ENCODE results near the gene ITGB4. TPM values are rescaled to one million over a fixed set of nuclear protein-coding genes. Genes with fewer than 3 reads are reported as not detected.

ITGB4 gene
- total RNA-seq (2022; extraction: Qiagen RNA extraction) = 97.0 to 133 TPM (median 117 TPM) in 5 replicates

DNA sequence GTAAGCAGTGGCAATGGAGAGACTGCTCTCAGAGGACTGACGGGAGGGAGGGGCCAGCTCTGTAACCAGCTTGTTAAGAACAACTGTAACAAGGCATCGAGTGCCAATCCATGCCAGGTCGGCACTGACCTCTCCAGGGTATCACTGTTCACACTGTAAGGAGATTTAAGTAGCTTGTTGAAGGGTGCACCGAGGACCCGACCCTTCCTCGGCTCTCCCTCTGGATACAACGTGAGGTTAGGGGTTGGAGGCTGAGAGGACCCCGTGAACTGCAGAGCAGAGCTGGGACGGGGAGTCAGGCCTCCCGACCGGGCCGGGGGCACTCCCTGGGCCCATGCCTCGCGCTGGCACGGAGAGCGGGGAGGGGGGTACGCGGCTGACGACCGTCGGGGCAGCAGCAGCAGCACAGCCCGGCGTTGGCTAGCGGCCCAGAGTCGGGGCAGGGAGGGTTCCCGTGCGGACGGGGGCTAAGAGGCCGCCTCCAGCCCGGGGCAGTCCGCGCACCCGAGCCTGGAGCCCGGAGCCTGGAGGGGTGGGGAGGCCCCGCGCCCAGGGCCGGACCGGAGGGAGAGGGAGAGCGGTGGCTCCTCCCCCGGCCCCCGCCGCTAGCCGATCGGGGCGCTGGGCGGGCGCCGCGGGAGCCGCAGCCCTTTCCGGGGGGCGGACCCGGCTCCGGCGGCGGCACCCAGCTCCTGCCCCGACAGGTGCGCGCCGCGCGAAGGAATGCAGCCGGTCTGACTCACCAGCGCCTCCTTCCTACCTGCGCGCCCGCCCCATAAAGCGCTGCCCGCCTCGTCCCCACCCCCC, at the start of gene ITGB4:
ITGB4 (plus strand) TSS at position 804 of the 807 bp plus-strand sequence. CDS start 3,245 bp downstream, outside the sequence.

DNA sequence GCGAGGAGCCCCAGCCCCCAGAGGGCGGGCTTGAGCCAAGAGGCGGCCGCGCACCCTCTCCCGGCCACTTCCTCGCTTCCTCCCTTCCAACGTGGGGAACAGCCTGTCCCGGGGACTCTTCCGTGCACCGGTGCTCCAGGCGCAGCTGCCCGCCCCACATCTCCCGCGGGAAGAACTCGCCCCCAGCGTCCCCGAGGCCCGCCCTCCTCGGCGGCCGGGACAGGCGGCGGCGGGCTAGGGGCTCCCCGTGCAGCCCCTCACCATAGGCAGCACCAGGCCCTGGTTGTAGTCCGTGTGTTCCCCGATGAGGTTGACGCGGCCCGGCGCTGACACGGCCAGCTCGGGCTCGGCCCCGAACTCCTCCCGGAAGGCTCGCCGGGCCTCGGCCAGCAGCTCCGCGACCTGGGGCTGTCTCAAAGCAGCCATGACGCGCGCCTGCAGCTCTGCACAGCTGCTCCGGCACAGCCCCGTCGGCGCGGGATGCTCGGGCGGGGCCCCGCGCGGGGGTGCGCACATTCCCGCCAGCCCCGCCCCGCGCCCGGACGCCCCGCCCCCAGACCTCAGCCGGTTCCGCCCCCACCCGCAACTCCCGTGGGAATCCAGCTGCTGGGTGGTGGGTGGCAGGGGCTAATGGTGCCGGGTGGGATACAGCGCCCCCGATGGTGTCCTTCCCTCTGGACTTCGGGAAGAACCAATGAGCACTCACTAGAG, 43.6 kb downstream of the ITGB4 start, which contains the start of gene GALK1:
GALK1 (minus strand) TSS at position 482 of the 711 bp plus-strand sequence; CDS start at position 426, 56 bp downstream.

DNA sequence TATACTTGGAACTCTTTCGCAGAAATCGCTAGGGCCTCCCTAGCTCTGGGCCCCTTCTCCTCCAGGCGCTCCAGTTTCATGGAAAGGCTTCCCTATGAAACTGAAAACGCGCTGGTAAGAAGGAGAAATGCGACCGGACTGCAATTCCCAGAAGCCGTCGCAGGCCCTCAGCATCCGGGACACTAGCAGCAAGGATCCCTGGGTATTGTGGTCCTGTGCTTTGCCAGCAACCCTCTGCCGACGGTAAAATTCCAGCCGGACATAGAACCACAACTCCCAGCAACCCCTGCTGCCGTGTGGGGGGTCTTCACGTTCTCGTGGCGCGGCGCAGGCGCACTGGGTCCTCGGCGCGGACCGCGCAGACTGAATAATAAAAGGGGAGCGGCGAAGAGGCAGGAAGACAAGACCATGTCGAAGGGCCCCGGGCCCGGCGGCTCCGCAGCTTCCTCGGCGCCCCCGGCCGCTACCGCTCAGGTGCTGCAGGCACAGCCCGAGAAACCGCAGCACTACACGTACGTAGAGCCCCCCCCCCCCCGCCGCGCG, 63.3 kb downstream of the ITGB4 start, which contains the start of gene UNK:
UNK (plus strand) TSS at position 334 of the 543 bp plus-strand sequence; CDS start at position 409, 75 bp downstream.

Other genes with a start within 250 kb of the ITGB4 start
- 8.1 to 13.8 TPM (median 10.4 TPM) in 5 replicates for gene CASKIN2, start 205.9 kb upstream of the ITGB4 start, total RNA-seq (2022; extraction: Qiagen RNA extraction)
- 25.9 to 44.4 TPM (median 42.7 TPM) in 5 replicates for gene TSEN54, start 204.9 kb upstream of the ITGB4 start, total RNA-seq (2022; extraction: Qiagen RNA extraction)
- gene LLGL2, start 195.8 kb upstream of the ITGB4 start, total RNA-seq (2022; extraction: Qiagen RNA extraction) = 19.3 to 34.5 TPM (median 33.6 TPM) in 5 replicates
- 28.6 to 53.5 TPM (median 47.2 TPM) in 5 replicates for gene MYO15B, start 133.7 kb upstream of the ITGB4 start, total RNA-seq (2022; extraction: Qiagen RNA extraction)
- 0.76 to 1.1 TPM (median 1.0 TPM) in 5 replicates for gene SMIM5, start 88.0 kb upstream of the ITGB4 start, total RNA-seq (2022; extraction: Qiagen RNA extraction)
- gene RECQL5, start 54.3 kb upstream of the ITGB4 start, total RNA-seq (2022; extraction: Qiagen RNA extraction) = 21.4 to 31.4 TPM (median 25.5 TPM) in 5 replicates
- 124 to 150 TPM (median 132 TPM) in 5 replicates for gene SAP30BP, start 54.1 kb upstream of the ITGB4 start, total RNA-seq (2022; extraction: Qiagen RNA extraction)
- 55.4 to 89.1 TPM (median 82.7 TPM) in 5 replicates for gene GALK1, start 43.7 kb downstream of the ITGB4 start, total RNA-seq (2022; extraction: Qiagen RNA extraction)
- gene UNK, start 63.3 kb downstream of the ITGB4 start, total RNA-seq (2022; extraction: Qiagen RNA extraction) = 25.1 to 31.3 TPM (median 28.1 TPM) in 5 replicates
- 4.8 to 7.3 TPM (median 5.8 TPM) in 5 replicates for gene UNC13D, start 122.9 kb downstream of the ITGB4 start, total RNA-seq (2022; extraction: Qiagen RNA extraction)
- 83.2 to 92.6 TPM (median 88.1 TPM) in 5 replicates for gene WBP2, start 133.9 kb downstream of the ITGB4 start, total RNA-seq (2022; extraction: Qiagen RNA extraction)
- gene TRIM47, start 157.1 kb downstream of the ITGB4 start, total RNA-seq (2022; extraction: Qiagen RNA extraction) = 144 to 202 TPM (median 193 TPM) in 5 replicates
- gene TRIM65, start 175.5 kb downstream of the ITGB4 start, total RNA-seq (2022; extraction: Qiagen RNA extraction) = 30.1 to 40.1 TPM (median 38.9 TPM) in 5 replicates
- gene MRPL38, start 183.4 kb downstream of the ITGB4 start, total RNA-seq (2022; extraction: Qiagen RNA extraction) = 98.3 to 124 TPM (median 117 TPM) in 5 replicates
- 5.5 to 8.4 TPM (median 7.1 TPM) in 5 replicates for gene FBF1, start 219.6 kb downstream of the ITGB4 start, total RNA-seq (2022; extraction: Qiagen RNA extraction)

All from A549 treated with AZD2906 at 1 μM for 4 hours (cell line).